Keratinocyte (primary cell): ENCODE measurements around the gene FABP6.

ENCODE experiments used
- CTCF ChIP-seq, 3 experiments: IDR thresholded peaks in 1 of 3; conservative IDR thresholded peaks in 1 of 3; optimal IDR thresholded peaks in 1 of 3; 2 replicates in 2 of 3; 3 replicates in 1 of 3; pipeline versions ENCODE3 to v1.5.1; 2011; ENCODE audit warnings: low read length in 3 of 3, mild to moderate bottlenecking in 3 of 3, moderate library complexity in 2 of 3, control low read depth in 1 of 3, inconsistent platforms in 1 of 3; ENCODE audit not compliant: insufficient read depth in 2 of 3; ENCODE audit errors: extremely low read depth in 1 of 3
- EZH2 ChIP-seq: IDR thresholded peaks from one replicate; pipeline ENCODE4 v1.6.1; 2012; ENCODE audit warnings: inconsistent platforms, mild to moderate bottlenecking, low read length, moderate library complexity

- TF ChIP-seq CTCF (optimal IDR thresholded peaks at IDR 0.05 in 1 of 3, IDR thresholded peaks at IDR 0.05 in 1 of 3, conservative IDR thresholded peaks at IDR 0.05 in 1 of 3; ENCODE audit: extremely low read depth in 1 of 3, insufficient read depth in 2 of 3, low read length in 3 of 3) (no peak), EZH2 (no peak)
Measured at GRCh38 chr5:160240350-160240749, 11.0 kb downstream of the FABP6 start.
